Esophagus squamous epithelium (tissue), 4 donors: ENCODE measurements around the gene CHKB.

Experiments used
- POLR2A ChIP-seq, 4 donors: fragments of 450-650 bp; IDR thresholded peaks; one replicate each; pipeline ENCODE4 v1.6.1; 2017; ENCODE audit warnings: antibody characterized with exemption in 4 of 4, mild to moderate bottlenecking in 4 of 4, moderate library complexity in 3 of 4
- TF ChIP-seq, protein P1 (sequence below), 6 experiments: fragments of 450-650 bp in 4 of 6; fragments of 200-600 bp in 2 of 6; sonication (generic) in 2 of 6; IDR thresholded peaks; one replicate each; pipeline ENCODE4 v1.5.1; 2016 to 2019; ENCODE audit warnings: antibody characterized with exemption in 6 of 6, mild to moderate bottlenecking in 4 of 6, moderate library complexity in 4 of 6

DNA sequence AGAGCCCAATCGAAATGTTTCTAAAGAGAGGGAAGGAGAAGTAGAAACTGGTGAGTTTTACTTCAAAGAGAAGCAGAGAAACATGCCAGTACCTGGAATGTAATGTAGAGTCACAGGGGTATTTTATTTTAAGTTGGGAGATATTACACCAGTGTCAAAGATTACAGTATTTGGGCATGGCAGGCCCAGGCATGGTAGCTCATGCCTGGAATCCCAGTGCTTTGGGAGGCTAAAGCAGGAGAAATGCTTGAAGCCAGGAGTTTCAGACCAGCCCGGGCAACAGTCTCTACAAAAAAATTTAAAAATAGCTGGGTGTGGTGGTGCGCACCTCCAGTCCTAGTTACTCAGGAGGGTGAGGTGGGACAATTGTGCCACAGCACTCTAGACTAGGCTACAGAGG lies 22.6 kb downstream of the CHKB start:
- no peak for TF ChIP-seq POLR2A (IDR thresholded peaks at IDR 0.05)
- TF ChIP-seq, protein P1, sequence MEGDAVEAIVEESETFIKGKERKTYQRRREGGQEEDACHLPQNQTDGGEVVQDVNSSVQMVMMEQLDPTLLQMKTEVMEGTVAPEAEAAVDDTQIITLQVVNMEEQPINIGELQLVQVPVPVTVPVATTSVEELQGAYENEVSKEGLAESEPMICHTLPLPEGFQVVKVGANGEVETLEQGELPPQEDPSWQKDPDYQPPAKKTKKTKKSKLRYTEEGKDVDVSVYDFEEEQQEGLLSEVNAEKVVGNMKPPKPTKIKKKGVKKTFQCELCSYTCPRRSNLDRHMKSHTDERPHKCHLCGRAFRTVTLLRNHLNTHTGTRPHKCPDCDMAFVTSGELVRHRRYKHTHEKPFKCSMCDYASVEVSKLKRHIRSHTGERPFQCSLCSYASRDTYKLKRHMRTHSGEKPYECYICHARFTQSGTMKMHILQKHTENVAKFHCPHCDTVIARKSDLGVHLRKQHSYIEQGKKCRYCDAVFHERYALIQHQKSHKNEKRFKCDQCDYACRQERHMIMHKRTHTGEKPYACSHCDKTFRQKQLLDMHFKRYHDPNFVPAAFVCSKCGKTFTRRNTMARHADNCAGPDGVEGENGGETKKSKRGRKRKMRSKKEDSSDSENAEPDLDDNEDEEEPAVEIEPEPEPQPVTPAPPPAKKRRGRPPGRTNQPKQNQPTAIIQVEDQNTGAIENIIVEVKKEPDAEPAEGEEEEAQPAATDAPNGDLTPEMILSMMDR (IDR thresholded peaks at IDR 0.05) = no peak
